NCI-H345 treated with DMSO at 0.1 percent for 48 hours (cell line): ENCODE results near the gene TOP3B.

Experiments
- DNase-seq: peaks from one replicate; lab custom pipeline; 2025; ENCODE audit not compliant: unreplicated experiment; lab: John Stamatoyannopoulos, UW

Gene TOP3B

GRCh38 chr22:21982338-21982965 lies at the start of gene TOP3B:
Gene TOP3B, minus strand, starts transcription at chr22:21982787. Its CDS starts 7,078 bp downstream, at chr22:21975709.
- peak; percentile 61 for DNase-seq

- DNase-seq = no peak
Measured at GRCh38 chr22:22031183-22031945, 48.8 kb upstream of the TOP3B start.

- DNase-seq = no peak
Measured at GRCh38 chr22:22030493-22031182, 48.1 kb upstream of the TOP3B start.

GRCh38 chr22:22027955-22028354 lies 45.4 kb upstream of the TOP3B start:
- no peak for DNase-seq

GRCh38 chr22:22026157-22026831 lies 43.7 kb upstream of the TOP3B start:
- no peak for DNase-seq

- no peak for DNase-seq
Measured at GRCh38 chr22:22025320-22026156, 43.0 kb upstream of the TOP3B start.

- no peak for DNase-seq
Measured at GRCh38 chr22:22024440-22024839, 41.9 kb upstream of the TOP3B start.

GRCh38 chr22:22023581-22024137 lies 41.1 kb upstream of the TOP3B start:
- no peak for DNase-seq

GRCh38 chr22:22022947-22023534 lies 40.5 kb upstream of the TOP3B start:
- no peak for DNase-seq

GRCh38 chr22:22022255-22022840 lies 39.8 kb upstream of the TOP3B start:
- DNase-seq = no peak

GRCh38 chr22:22021162-22021750 lies 38.7 kb upstream of the TOP3B start:
- DNase-seq = no peak

GRCh38 chr22:22020425-22020852 lies 37.9 kb upstream of the TOP3B start:
- no peak for DNase-seq

GRCh38 chr22:22019659-22020424 lies 37.3 kb upstream of the TOP3B start:
- DNase-seq = no peak

- no peak for DNase-seq
Measured at GRCh38 chr22:22018825-22019658, 36.5 kb upstream of the TOP3B start.

GRCh38 chr22:22015631-22016030 lies 33.0 kb upstream of the TOP3B start:
- DNase-seq = no peak

GRCh38 chr22:22014285-22014659 lies 31.7 kb upstream of the TOP3B start:
- DNase-seq = no peak

GRCh38 chr22:22013559-22014284 lies 31.1 kb upstream of the TOP3B start:
- no peak for DNase-seq
